Esophagus squamous epithelium (tissue), 4 donors: ENCODE measurements around the gene LRRC17.

Experiments used
- CTCF ChIP-seq, 6 experiments: fragments of 450-650 bp in 4 of 6; fragments of 200-600 bp in 2 of 6; sonication (generic) in 2 of 6; IDR thresholded peaks; one replicate each; pipeline ENCODE4 v1.5.1; 2016 to 2019; ENCODE audit warnings: antibody characterized with exemption in 6 of 6, mild to moderate bottlenecking in 4 of 6, moderate library complexity in 4 of 6
- POLR2A ChIP-seq, 4 donors: fragments of 450-650 bp; IDR thresholded peaks; one replicate each; pipeline ENCODE4 v1.6.1; 2017; ENCODE audit warnings: antibody characterized with exemption in 4 of 4, mild to moderate bottlenecking in 4 of 4, moderate library complexity in 3 of 4

GRCh38 chr7:102925976-102926782, 13.4 kb downstream of the LRRC17 start:
- TF ChIP-seq POLR2A (IDR thresholded peaks at IDR 0.05) (no peak), CTCF (IDR thresholded peaks at IDR 0.05) (no peak)
